NCI-H748 treated with DMSO at 0.1 percent for 48 hours (cell line): ENCODE data around the gene ZBTB46.
"Not testable (repeated sequence)": the region's sequence is repeated elsewhere in the genome, so short reads cannot be mapped to it uniquely, and the experiment has no call there.

Source experiments
- DNase-seq: peaks from one replicate; lab custom pipeline; 2025; lab: John Stamatoyannopoulos, UW

ZBTB46 gene

DNA sequence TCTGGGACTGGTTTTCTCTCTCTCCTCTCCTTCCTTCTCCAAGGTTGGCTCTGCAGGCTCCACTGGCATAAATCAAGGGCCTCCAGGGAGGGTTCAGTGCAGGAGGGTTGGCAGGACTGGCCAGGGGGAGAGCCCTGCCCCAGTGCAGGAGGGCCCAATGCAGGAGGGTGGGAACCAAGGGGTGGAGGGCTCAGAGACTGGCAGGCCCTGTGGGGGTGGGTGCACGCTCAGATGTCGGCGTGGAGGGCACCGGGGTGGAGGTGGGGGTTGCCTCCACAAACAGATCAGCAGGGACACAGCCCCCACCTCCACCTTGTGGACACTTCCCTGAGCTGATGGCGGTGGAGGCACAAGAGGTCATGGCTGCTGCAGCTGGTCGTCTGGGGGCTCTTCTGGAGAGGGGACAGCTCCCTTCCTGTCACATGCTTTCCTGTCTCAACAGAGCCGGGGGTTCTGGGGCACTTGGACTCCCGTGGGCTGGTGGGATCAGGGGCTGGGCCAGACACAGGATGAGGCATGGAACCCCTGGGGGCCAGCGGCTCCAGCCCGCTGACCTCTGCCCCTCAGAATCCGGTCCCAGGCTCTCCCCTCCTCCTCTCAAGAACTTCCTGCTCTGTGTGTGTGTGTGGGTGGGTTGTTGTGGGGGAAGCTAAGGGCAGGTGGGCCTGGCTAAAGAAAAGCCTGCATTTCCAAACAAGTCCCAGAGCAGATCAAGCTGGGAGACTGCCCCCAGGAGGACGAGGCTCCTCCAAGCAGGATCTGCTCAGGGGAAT is 27.5 kb upstream of the ZBTB46 start:
- no peak for DNase-seq

DNA sequence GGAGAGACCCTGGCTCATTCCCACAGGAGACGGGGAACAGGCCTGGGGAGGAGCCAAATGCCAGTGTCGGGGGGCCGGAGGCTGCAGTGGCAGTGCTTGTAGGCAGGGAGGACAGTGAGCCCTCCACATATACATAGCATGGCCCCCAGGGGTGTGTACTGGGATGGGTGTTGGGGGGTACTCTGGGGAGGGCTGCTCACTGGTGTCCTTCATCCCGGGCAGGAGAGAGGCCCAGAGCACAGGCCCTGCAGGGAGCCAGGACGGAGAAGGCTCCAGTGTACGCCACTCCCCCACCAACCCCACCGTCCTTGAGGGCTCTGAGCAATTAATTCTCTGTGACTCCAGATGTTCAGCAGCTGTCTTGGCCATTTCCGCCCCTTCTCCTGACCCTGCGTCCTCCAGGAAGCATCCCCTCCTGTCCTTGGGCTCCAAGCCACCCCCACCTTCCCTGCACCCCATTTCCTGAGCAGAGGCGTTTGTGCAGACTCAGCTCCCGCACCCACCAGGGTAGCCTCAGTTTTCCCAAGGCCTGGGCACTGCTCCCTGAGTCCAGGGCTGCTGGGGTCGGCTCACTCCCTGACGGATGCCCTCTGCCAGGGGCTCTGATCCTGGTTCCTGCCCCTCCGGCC is 26.8 kb upstream of the ZBTB46 start:
- DNase-seq = no peak

DNA sequence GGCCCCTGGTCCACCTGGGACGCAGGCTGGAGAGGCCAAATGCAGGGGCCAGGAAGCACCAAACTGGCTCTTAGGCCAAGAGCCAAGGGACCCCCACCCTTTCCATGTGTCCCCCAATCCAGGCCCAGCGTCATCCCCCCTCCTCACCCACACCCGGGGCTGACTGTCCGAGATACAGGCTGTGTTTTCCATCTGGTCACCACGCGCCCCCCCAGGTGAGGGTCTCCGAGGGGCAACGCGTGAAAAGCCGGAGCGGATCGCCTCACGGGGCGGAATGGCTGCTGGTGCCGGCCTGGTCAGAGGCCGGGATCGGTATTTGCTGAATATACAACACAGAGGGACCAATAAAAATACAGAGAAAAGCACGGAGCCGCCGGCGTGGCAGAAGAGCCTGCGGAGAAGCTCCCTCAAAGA is 25.0 kb upstream of the ZBTB46 start:
- no peak for DNase-seq

DNA sequence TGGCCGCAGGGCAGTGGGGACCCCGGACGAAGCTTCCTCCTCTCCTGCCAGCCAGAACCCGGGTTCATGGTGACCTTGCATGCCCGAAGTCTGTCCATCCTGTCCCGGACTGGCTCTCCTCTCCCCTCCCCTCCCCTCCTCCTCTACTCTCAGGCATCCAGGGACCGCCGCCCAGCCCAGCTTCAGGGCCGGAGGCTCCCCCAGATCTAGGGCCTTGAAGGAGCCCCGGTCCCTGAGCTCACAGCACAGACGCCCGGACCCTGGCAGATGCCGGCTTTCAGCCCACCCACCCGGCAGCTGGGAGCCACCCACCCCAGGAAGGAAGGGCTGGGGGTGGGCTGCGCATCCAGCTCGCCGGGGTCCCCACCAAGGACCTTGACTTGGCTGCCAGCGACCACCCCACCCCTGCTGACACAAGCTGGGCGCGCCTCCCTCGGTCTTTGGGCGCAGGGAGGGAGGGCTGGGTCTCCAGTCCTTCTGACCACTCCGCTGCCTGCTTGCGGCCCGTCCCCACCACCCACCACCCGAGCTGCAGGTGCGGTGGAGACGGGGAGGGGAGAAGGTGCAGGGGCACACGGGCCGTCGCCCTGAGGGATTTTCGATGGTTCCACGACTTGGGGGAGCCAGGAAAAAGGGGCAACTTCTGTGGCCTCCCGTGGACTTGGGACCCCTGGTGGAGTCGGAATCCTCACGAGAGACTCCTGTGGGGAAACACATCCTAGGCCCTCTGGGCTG is 24.5 kb upstream of the ZBTB46 start:
- DNase-seq = no peak

DNA sequence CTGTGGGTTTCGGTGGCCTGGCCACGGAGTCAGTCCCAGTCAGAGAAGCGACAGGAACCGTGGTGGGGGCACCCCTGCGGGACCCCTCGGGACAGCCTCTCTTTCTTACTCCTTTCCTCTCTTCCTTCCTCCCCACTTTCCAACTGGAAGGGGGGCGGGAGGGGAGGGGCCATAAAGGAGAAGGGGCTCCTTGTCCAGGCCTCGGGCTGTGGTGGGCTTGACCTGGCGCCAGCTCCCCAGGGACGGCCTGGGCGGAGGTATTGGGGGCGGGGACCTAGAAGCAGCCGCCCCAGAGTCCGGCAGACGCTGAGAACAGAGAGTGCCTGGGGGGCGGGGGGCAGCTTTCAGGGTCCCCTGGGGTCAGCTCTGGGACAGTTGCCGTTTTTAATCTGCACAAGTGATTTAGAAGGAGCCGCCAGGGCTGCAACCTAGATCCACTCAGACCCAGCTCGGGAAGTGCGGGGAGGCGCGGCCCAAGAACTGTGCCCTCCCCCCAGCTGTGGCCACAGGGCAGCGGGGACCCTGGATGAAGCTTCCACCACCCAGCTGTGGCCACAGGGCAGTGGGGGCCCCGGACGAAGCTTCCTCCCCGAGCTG is 23.8 kb upstream of the ZBTB46 start:
- no peak for DNase-seq

DNA sequence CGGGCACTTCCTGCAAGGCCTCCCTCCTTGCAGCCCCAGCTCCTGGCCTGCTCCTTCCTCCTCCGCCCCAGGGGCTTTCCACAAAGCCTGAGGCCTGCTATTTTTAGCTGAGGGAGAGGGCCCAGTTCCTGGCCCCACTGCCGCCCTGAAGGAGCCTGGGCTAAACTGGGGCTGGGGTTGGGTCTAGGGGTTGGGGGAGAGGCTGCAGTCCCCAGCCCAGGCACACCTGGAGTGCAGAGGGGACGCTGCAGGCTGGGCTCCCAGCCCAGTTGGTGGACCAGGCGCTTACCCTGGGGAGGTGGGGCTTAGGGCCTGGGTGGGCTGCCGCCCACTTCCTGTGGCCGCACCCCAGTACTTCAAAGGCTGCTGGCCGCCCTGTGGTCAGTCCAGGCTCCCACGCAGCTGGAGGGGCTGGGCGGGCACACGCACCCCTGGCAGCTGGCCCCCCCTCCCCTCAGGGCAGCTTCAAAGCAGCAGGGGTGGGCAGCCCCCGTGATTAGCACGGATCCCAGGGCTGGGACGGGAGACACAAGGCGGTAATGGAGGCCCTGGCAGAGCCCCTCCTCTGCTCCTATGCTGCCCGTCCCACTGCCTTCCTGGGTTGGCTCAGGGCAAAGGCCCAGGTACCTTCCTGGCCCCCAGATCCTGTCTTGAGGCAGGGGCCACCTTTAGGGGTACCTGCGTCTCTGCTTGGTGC is 23.2 kb upstream of the ZBTB46 start:
- no peak for DNase-seq

DNA sequence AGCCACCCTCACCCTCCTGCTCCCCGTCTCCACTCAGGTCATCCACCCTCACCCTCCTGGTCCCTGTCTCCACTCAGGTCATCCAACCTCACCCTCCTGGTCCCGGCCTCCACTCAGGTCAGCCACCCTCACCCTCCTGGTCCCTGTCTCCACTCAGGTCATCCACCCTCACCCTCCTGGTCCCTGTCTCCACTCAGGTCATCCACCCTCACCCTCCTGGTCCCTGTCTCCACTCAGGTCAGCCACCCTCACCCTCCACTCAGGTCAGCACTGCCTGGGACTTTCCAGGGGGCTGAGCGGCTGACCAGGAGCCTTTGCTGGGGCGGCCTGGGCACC is 22.6 kb upstream of the ZBTB46 start:
- not testable (repeated sequence) for DNase-seq

DNA sequence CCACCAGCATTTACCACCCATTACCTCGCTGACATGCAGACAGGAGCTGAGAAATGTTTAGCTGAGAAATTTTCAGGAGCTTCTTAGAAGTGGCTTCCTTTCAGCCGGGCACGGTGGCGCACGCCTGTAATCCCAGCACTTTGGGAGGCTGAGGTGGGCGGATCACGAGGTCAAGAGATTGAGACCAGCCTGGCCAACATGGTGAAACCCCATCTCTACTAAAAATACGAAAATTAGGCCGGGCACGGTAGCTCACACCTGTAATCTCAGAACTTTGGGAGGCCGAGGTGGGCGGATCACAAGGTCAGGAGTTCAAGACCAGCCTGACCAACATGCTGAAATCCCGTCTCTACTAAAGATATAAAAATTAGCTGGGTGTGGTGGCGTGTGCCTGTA is 20.5 kb upstream of the ZBTB46 start:
- not testable (repeated sequence) for DNase-seq

DNA sequence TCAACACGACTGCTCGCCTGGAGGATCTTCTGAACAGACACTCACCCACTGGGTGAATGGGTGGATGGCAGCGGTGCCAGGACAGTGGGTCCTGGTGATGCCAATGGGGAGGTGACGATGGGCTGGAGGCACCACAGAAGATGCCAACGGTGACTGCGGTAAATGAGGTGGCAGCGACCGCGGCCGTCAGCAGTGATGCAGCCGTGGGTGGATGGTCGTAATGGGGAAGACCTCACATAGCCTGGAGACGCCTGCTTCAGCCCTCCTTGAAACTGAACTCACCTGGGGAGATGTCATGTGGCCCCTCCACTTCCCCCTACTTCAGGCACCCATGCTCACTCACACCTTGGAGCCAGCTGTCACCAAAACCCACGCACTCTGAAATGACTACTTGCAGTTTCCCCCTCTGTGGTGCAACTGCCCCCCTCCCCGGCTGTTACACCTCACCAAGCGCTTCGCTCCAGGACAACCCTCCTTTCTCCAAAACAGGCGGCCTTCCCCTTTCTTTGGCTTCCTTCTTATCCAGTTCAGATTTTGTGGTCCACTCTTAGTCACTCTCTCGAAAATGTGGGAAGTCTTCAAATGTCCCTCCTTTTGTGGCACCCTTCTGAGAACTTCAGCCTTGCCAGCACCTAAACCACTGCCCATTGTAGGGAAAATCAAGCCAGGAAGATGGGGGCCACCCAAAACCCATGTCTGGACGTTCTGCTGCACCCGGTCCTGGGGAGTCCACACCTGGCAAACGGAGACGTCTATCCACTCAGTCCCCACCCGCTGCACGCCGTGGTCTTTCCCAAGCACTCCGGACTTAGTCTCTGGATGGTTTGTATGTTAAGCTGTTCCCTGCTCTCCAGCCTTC is 19.9 kb upstream of the ZBTB46 start:
- DNase-seq = no peak

DNA sequence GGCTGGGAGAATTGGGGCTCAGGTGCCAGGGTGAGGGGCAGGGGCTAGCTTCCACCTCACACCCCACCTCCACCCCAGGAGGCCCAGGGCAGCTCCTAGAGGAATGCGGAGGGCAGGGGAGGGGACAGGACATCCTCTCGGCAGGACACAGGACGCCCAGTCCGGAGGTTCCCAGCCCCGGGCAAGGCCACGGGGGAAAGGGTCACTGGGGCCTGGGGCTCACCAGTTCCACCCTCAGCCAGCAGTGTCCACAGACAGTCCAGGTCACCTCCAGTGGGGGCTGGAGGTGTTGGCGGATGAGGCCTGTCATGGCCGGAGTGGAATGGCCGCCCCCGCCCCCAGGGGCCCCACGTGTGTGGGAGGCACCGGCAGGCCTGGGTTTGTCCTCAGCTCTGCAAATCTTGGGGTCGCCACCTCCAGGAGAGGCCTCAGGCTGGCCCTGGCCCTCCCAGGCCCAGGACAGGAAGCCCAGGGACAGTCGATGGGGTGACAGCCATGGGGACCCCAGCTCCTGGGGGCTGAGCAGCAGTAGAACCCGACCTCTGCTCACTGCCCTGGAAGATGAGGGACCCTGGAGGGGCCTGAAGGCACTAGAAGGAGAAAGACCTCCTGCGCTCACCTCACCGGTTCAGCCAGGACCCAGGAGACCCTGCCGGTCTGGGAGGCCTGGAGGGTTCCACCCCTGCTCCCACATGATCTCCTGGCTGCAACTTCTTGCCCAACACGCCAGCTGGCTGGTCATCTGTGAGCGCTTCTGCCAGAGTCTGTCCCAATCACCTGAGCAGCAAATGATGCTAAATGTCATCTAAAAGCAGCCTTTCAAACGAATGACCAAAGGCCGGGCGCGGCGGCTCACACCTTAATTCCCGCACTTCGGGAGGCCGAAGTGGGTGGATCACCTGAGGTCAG is 17.2 kb upstream of the ZBTB46 start:
- no peak for DNase-seq

DNA sequence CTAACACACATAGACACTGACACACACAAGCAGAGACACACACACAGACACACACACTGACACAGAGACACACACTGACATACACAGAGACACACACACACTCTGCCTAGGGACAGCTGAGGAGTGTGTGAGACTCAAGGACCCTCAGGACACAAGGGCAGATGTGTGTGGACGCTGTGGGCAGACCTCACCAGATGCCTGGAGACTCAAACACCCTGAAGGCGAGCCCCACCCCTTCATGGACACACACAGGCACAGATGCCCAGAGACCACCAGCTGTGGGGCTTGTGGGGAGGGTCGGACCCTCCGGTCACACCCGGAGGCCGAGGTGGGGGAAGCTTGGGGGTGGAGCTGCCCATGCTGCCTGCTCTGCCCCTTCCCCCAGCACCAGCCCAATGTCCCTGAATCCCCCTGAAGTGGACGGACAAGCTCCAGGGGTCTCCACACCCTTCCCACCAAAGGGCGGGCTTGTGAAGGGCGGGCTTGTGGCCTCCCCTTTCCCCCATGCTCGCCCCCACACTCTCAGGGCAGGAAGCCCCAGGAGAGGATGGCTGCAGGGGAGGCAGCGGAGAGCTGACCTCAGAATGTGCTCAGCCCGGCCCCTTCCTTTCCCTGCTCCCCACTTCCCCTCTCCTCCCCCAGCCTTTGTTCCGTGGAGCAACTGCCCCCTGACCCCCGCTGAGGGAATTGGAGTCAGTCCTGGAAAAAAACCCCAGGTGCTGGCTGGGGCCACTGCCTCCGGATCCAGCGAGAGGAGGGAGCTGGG is 16.4 kb upstream of the ZBTB46 start:
- no peak for DNase-seq

DNA sequence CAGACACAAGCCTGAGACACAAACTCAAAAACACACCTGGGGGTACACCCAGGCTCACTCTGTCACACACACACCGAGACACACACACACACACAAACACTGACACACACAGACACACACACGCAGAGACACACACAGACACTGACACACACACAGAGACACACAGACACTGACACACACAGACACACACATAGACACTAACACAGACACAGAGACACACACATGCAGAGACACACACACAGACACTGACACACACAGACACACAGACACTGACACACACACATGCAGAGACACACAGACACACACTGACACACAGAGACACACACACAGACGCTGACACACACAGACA is 15.8 kb upstream of the ZBTB46 start:
- DNase-seq = no peak

DNA sequence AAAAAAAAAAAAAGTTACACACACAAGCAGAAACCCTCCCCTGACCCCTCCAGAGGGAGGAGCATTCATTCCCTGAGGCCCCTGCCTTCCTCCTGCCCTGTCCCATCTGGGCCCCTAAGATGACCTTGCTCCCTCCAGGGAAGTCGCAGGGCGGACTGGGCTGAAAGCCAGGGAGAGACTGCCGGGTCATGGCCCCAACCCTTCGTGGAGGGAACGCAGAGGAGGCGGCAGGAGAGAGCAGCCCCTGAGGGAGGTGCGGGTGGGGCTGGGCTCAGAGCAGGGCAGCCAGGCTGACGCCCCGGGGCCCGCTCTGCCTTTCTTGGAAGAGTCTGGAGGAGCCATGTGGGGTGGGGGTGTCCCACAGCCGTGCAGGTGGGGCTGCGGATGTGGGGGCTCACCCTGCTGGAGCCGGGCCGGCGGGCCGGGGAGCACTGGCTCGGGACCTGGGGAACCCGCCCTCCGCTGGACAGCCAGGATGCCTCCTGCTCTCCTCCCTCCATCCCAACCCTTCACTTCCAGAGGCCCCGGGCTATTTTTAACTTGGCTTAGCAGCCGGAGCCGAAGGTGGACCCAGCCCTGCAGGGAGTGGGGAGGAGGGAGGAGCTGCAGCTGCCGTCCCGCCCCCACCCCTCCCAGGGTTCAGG is 15.2 kb upstream of the ZBTB46 start:
- DNase-seq = no peak

DNA sequence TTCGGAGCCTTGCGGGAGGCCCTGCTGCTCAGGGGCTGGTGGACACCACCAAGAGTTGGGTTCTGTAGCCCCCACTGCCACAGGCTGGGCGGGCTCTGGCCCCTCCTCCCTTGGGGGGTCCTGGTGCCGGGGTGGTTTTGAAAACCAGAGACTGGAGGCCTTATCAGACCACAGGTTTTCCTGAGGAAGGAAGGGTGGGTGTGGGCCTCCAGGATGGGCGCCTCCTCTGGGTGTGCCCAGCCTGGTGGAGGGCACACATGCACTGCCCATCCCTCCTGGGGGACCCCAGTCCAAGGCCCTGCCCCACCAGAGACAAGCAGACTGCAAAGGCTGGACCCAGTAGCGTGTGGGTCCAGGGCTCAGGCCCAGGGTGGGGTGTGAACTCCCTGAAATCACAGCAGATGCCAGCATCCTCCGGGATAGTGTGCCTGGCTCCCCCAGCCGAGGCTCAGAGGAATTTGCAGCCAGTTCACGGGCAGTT is 13.5 kb upstream of the ZBTB46 start:
- DNase-seq = no peak

DNA sequence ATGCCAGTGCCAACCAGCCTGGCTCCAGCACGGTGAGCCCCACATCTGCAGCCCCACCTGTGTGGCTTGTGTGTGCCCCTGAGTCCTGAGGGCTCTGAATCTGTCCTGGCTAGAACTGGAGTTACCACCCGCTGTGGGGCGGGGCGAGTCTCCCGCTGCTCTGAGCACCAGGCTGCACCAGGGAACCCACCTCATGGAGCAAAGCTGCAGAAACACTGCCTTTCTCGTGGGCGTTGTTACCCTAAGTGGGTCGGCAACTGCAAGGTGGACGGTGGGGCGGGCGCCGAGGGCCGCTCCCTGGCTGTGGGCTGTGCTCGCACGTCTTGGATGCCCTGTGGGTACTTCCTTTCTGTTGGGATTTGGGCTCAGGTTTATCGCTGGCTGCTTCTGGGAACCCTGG is 12.7 kb upstream of the ZBTB46 start:
- no peak for DNase-seq

DNA sequence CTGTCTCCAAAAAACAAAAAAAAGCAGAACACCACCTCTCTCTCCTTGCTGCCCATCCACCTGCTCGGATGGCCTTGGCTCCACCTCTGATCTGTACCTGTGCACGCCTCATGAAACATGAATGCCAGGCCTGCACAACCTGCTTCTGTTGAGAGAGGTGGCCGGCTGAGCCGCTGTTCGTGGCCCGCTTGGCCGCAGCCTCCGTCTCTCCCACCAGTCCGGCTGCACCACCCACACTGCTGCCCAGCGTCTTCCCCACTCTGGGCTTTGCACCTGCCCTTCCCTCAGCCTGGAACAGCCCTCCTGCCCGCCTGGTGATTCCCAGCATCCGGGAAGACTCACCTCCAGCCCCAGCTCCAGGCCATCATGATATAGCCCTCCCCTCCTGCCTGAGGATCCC is 12.2 kb upstream of the ZBTB46 start:
- no peak for DNase-seq

DNA sequence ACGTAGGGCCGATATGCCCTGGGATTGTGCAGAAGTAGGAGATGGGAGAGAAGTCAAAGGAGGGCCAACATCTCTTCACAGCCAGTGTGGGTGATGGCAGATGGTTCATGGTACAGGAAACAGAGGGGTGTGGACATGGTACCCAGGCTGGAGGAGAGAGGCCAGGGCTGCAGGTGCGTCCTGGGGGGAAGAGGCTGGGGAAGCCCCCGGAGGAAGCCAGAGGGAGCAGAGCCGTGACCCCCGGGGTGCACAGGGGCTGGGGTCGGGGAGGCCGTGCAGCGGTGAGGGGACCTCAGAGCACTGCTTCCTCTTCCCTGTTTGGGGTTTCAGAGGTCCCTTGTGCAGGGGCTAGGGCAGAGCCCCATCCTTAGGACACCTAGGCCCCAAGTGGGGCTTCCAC is 11.2 kb upstream of the ZBTB46 start:
- DNase-seq = no peak

DNA sequence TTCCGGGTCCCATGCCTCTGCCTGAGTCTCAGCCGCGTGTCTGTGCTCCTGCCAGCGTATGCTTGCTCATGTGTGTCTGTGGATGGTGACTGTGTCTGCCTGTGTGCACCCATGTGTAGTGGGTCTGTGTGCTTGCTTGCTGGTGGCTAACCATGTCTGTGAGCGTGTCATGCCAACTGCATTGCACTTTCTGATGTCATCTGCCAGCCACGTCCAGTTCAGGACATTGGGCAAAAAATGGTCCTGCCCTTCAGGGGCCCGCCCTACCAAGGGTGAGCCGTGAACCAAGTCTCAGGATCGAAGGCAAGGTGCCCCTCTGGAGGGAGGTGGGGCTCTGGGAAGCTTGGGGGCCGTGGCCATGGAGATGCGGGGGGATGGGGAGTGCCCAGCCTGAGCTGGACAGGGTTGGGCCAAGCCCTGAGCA is 9.4 kb upstream of the ZBTB46 start:
- DNase-seq = no peak

DNA sequence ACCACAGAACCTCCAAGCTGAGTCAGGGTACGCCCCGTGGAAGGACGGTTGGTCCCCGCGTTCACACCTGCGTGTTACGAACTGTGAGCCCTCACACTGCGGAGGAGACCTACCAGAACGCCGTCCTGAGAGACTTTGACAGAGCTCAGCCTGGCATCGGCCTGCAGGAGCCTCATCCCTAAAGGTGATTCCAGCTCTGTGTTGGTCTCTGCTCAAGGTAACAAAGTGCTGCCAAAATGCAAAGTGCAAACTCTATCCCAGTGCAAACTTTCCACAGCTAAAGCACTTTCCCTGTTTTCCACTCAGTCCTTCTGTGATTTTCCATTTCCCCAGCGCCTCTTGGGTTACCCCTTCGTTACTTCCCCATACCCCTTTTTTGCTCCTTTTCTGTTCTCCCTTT is 8.6 kb upstream of the ZBTB46 start:
- DNase-seq = no peak
